ENCODE data around the gene RAB3IL1. TPM values are rescaled to one million over a fixed set of nuclear protein-coding genes. Genes with fewer than 3 reads are reported as not detected.

RAB3IL1 gene
- total and polyA plus RNA-seq, 8 donors: 0.58 to 13.3 (median 10.1) TPM; not detected in 1

DNA sequence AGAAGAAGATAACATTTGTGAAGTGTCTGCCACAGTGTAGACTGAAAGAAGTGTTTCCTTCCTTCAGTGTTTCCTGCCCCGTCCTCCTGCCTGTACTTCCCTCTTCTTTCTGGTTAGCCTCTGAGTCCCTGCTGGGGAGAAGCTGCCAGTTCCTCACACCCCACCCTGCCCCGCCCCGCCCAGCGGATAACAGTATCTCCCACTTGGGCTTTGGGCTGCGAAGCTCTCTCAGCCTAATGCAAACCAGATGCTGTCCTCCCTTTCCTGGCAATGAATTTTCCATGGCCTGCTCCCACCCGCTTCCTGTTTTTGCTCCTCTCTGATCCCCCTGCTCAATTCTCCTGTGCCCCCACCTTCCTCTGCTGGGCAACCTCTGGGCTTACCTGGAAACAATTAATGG is 5.2 kb upstream of the RAB3IL1 start:
- peaks cover 27 to 45% (median 35%) of the 10 kb centered on the region in 4 donors for H3K4me1 ChIP-seq
- intact Hi-C loops (cut with DNase I; ENCODE audit: low total_unique reads): no loop called here
- H3K27me3 ChIP-seq: peaks cover 0 to 35% (median 8%) of the 10 kb centered on the region in 3 donors
- peak overlapping the region in 4 of 5 donors; percentile 69 to 86 (median 78) for H3K27ac ChIP-seq
- H3K9me3 ChIP-seq: no peaks in the 10 kb centered on the region
- H3K36me3 ChIP-seq: no peaks in the 10 kb centered on the region
- no peak overlapping the region for H3K4me3 ChIP-seq
- peak; percentile 36 to 91 for DNase-seq
- 25 to 35% (median 30%) methylated on average over 6 of the region's 6 CpGs for WGBS, 5 donors
- TF ChIP-seq POLR2AphosphoS5 (IDR thresholded peaks at IDR 0.05) (no peak), EP300 (IDR thresholded peaks at IDR 0.05) (no peak), POLR2A (IDR thresholded peaks at IDR 0.05) (no peak)
- TF ChIP-seq, protein P1, sequence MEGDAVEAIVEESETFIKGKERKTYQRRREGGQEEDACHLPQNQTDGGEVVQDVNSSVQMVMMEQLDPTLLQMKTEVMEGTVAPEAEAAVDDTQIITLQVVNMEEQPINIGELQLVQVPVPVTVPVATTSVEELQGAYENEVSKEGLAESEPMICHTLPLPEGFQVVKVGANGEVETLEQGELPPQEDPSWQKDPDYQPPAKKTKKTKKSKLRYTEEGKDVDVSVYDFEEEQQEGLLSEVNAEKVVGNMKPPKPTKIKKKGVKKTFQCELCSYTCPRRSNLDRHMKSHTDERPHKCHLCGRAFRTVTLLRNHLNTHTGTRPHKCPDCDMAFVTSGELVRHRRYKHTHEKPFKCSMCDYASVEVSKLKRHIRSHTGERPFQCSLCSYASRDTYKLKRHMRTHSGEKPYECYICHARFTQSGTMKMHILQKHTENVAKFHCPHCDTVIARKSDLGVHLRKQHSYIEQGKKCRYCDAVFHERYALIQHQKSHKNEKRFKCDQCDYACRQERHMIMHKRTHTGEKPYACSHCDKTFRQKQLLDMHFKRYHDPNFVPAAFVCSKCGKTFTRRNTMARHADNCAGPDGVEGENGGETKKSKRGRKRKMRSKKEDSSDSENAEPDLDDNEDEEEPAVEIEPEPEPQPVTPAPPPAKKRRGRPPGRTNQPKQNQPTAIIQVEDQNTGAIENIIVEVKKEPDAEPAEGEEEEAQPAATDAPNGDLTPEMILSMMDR (IDR thresholded peaks at IDR 0.05): no peak

DNA sequence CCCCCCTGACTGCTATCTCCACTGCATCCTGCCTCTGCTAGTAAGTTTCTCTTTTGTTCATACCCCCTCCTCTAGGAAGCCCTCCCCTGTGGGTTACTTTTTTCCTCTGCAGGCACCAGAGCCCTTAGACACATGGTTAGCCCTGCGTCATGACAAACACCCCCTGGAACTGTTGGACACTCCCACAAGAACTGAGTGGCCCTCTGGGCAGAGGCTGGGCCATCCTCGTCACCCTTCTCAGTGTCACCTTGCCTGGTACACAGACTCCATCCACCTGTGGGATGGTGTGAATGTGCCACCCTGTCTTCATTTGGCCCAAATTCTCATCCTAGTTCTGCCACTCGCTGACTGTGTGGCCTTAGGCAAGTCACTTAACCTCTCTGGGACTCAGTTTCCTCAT is 4.1 kb upstream of the RAB3IL1 start:
- peaks cover 0 to 46% (median 14%) of the 10 kb centered on the region in 3 donors for H3K27me3 ChIP-seq
- H3K27ac ChIP-seq: peak overlapping the region in 3 of 5 donors; percentile 75 to 86 (median 82)
- H3K4me3 ChIP-seq: no peak overlapping the region
- H3K9me3 ChIP-seq: no peaks in the 10 kb centered on the region
- intact Hi-C loops (cut with DNase I; ENCODE audit: low total_unique reads): no loop called here
- no peaks in the 10 kb centered on the region for H3K36me3 ChIP-seq
- TF ChIP-seq EP300 (IDR thresholded peaks at IDR 0.05) (no peak), POLR2AphosphoS5 (IDR thresholded peaks at IDR 0.05) (no peak), POLR2A (IDR thresholded peaks at IDR 0.05) (no peak)
- TF ChIP-seq, protein P1 (IDR thresholded peaks at IDR 0.05): no peak
- DNase-seq: no peak
- 78 to 88% (median 85%) methylated on average over 2 to 3 of the region's 3 CpGs for WGBS, 5 donors
- peaks cover 35 to 53% (median 42%) of the 10 kb centered on the region in 4 donors for H3K4me1 ChIP-seq

DNA sequence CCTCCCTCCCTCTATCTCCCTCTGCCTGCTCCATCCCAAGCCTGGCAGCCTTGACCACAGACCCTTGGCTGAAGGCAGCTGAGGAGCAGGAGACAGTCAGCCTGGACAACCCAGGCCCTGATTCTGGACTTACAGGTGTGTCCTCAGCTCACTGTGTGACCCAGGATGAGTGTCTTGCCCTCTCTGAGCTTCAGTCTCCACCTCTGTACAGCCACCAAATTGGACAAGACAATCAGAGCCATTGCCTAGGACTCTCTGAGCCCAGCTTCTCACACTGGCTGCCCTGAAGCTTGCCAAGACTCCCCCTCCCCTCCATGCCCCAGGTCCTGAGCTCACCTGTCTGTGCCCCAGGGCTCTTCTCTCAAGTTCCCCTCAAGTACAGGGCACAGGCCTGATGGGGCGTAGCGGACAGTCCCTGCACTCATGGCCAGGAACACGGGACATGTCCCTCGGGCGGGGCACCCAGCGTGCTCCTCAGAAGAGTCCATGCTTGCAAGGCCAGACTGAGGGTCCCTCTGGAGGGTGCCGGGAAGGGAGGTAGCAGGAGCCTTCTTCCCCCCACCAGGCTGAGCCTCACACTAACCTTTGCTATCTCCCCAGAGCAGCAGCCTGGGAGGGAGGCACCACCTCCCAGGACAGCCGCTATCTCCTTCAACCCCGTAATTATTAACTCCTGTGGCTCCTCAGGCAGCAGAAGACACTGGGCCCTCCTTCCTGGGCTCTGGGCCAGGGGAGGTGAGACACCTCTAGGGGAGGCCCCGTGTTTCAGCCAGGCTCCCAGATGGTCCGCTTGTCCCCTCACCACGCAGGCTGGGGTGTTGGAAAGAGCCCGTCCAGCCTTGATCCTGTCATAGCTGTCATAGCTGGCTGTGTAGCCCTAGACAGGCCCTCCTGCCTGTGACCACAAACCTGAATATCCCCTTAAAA is 2.6 kb upstream of the RAB3IL1 start:
- H3K27me3 ChIP-seq: peaks cover 0 to 48% (median 14%) of the 10 kb centered on the region in 3 donors
- TF ChIP-seq POLR2AphosphoS5 (IDR thresholded peaks at IDR 0.05) (no peak), EP300 (IDR thresholded peaks at IDR 0.05) (no peak), POLR2A (IDR thresholded peaks at IDR 0.05) (no peak)
- TF ChIP-seq, protein P1 (IDR thresholded peaks at IDR 0.05): no peak
- H3K9me3 ChIP-seq: no peaks in the 10 kb centered on the region
- H3K36me3 ChIP-seq: no peaks in the 10 kb centered on the region
- H3K4me3 ChIP-seq: no peak overlapping the region
- peaks cover 36 to 55% (median 44%) of the 10 kb centered on the region in 4 donors for H3K4me1 ChIP-seq
- peak in 1 of 2 donors; percentile 40 for DNase-seq
- intact Hi-C loops (cut with DNase I; ENCODE audit: low total_unique reads): no loop called here
- H3K27ac ChIP-seq: peak overlapping the region in 4 of 5 donors; percentile 15 to 85 (median 74)
- WGBS, 5 donors: 60 to 73% (median 68%) methylated on average over 11 to 13 of the region's 13 CpGs

DNA sequence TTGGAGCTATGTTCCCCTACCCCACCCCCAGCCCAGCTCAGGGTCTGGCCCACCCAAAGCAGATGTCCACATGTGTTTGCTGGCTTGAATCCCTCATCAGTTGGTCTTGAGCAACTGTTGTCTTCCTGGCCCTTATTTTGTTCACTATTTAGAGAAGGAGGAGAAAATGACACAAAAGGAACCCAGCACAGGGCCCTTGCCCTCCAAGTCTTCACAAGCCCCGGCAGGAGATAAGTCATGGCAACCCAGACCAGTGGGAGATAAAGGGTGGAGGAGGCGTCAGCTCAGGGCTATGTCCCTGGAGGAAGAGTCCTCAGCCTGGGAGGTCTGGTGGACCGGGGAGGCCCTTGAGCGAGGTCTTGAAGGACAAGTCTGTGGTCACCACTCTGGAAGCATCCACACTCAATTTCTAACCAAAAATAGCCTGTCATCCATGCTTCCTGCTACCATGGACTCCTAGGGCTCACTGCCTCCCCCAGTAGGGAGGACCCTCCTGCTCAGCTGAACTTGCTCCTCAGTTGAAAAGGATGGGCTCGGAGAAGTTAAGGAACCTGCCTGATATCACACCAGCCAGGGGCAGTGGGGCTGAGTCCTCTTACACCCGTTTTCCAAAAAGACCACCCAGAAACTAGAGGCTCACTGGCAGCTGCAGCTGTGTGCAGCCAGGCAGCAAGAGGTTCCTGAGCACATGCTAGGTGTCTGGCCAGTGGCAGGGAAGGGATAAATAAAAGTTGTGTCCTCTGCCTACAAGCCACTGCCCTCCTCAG is 1.8 kb upstream of the RAB3IL1 start:
- WGBS, 5 donors: 62 to 72% (median 69%) methylated on average over 6 of the region's 6 CpGs
- no peak for TF ChIP-seq POLR2AphosphoS5 (IDR thresholded peaks at IDR 0.05)
- no peak for TF ChIP-seq POLR2A (IDR thresholded peaks at IDR 0.05)
- TF ChIP-seq, protein P1 (IDR thresholded peaks at IDR 0.05): no peak
- no peak for TF ChIP-seq EP300 (IDR thresholded peaks at IDR 0.05)
- Histone ChIP-seq H3K27ac (peak overlapping the region in 4 of 5 donors; percentile 15 to 85 (median 74)), H3K36me3 (no peaks in the 10 kb centered on the region), H3K9me3 (no peaks in the 10 kb centered on the region), H3K27me3 (peaks cover 0 to 48% (median 14%) of the 10 kb centered on the region in 3 donors), H3K4me1 (peaks cover 36 to 53% (median 42%) of the 10 kb centered on the region in 4 donors), H3K4me3 (no peak overlapping the region)
- intact Hi-C loops (cut with DNase I; ENCODE audit: low total_unique reads): no loop called here
- peak in 1 of 2 donors; percentile 51 for DNase-seq

All from stomach (tissue), 9 donors.